Measurements from ENCODE around the gene LDLRAD3.

LDLRAD3 gene

DNA sequence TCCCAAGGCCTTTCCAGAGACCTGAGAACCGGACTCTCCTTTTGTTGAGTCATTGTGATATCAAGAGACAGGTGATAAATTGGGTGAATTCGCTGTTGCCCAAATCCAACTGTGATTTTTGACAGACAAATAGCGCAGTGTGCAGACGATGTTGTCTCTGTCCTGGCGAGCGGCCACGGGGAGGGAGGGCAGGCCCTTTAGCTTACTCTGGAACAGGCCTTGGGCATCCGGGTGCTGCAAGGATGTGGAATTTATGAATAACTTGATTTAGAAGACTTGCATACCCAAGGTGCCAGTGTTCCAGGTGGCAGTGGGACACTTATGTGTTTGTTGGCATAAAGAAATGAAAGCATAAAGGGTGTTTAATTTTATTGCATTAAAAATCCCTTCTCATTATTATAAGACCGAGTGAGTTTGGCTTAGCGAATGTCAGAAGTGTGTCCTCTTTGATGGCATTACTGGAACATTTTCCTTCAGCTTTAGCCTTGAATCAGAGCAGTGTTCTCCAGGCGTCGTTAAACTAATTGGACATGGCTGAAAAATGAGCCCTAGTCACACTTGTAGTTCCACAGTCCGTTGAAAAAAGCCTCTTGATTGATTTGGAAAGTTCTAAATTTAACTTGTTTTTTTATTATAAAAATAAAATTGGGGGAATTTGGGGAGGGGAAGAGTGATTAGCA is 9.4 kb downstream of the LDLRAD3 start:
- in situ Hi-C loops (cut with MboI; ENCODE audit: low sequenced_read_pairs) = no loop called here

DNA sequence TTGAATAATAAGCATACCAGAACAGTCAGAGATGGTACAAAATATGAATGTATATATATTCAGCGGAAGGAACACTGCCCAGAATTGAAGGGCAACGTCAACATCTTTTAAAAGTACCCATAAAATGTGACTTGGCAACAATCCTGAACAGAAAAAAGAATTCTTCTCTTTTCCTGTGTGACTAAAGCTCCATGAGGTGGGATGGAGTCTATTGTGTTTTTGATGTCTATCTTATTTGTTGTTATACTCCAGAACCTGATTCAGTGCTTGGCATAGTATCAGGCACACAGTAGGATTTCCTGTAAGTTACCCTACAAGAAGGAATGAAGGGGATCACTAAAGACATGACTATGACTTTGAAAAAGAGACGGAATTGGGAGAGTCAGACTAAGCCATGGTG is 10.3 kb downstream of the LDLRAD3 start:
- in situ Hi-C loops (cut with MboI; ENCODE audit: low sequenced_read_pairs) = no loop called here

DNA sequence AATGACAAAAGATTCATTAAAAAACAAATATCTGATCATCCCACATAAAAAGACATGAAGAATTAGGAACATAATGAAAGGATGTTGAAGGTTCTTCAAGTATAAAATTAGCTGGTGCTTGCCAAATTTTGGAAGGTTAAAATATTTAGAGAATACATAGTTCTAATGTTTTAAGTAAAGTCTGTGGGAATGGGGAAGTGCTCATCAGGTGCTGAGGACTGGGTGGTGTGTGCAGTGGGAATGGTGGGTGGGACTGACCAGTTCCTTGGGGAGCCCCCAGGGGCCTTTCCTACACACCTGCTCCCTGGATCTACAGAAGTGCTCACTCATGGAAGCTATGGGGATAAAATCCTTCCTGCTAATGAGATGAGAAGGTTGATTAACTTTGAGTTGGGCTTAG is 11.8 kb downstream of the LDLRAD3 start:
- in situ Hi-C loops (cut with MboI; ENCODE audit: low sequenced_read_pairs) = no loop called here

DNA sequence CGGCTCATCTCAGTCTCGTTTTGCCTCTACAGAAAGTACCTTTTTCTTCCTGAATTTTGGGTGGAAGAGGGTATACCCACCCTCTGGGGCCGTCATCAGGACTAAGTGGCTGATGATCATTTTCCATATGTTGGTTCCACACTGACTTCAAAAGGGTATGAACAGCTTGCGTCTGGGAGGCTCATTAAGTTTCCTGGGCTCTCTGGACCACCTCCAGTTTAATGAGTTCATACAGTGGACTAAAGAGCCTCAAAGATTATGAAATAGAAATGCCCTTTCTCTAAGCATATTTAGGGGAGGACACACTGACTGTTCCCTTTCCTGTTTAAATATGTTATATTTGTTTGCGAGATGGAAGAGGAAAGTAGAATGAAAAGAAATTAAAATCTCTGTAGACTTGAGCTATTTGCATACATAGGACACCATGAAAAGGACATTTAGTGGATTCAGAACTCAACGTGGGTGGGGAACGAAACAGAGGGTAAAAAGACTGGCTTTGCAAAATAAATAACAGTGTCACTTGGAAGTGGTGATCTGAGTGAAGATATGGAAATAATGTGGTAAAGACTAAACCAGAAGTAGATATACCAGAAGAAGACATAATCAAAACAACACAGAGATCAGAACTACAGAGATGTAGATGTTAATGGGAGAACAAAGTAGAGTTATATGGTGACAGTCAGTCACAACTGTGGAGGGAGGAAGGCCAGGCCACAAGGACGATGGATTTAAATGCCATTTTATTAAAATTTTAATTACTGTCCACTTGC is 18.7 kb downstream of the LDLRAD3 start:
- in situ Hi-C loops (cut with MboI; ENCODE audit: low sequenced_read_pairs) = no loop called here

DNA sequence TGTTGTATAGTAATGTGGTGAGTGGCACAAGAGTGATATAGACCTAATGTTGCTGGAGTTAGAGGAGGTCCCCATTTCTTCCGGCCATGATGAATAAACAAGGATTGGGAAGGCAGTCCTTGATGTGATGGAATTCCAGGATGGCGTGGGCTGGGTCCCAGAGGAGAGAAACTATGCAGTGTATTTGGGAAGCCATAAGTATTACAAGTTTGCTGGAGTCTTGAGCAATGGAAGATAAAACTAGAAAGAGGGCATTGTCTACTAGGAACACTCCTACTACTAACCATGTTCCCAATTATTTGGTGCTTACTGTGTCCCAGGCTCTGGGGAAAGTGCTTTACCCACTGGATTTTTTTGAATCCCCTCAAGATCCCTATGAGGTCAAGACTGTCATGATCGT is 20.0 kb downstream of the LDLRAD3 start:
- in situ Hi-C loops (cut with MboI; ENCODE audit: low sequenced_read_pairs) = no loop called here

DNA sequence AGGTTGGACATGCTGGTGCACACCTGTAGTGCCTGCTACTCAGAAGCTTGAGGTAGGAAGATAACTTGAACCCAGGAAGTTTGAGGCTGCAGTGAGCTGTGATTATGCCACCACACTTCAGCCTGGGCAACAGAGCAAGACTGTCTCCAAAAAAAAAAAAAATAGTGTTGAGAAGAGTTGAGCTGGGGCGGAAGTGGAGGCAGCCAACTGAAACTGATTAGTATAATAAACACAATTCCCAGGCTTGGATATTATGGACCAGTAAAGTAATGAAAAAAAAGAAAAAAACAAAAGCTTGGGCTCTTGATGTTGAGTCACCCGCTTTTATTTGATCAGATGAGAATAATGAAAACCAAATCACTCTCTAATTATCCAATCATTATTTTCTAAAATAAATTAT is 21.0 kb downstream of the LDLRAD3 start:
- in situ Hi-C loops (cut with MboI; ENCODE audit: low sequenced_read_pairs) = no loop called here

DNA sequence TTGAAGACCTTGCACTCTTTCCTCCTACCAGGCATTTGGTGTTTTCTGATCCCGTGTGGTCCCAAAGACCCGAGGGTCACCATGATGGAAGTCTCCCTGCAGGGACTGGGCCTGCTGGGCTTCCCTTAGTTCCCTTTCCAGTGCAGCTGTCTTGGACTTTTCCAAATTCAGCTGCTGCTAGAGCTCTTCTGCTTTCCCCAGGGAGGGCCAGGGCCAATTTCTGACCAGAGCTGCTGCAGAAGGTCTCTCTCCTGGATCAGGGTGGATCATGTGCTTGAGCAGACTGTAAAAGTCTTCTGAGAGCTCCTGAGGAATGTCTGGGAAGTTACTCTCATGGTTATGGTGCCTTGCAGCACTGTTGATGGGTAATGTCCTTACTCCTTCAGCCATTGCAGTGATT is 23.2 kb downstream of the LDLRAD3 start:
- in situ Hi-C loops (cut with MboI; ENCODE audit: low sequenced_read_pairs) = no loop called here

DNA sequence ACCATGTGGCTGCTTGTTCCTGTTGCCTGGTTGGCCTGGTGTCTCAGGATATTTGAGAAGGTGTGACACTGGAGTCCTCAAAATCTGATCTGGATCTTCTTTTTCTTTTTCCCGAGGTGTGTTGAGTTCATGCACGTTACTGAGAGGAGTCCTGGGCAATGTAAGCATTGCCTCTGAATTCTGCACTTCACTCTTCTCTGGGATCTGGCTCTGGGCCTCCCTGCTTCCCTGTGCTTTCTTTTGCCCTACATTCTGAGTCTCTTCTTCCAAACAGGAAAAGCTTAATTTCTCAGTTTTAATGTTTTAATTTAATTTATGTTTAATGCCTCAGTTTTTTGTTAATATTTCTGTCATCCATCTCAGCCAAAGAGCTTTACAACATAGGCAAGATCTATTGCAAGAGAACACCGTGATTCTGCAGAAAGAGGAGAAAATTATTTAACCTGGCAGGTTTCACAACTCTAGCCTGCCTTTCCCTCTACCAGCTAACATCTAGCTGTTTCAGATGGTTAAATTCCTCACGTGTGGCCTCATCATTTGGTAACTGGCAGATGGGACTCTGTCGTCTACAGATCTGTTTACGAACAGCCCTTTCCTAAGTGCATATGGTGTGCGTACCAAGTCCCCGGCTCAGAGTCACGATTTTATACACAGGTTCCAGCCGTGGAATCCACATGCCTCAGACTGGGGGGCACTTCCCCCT is 24.7 kb downstream of the LDLRAD3 start:
- in situ Hi-C loops (cut with MboI; ENCODE audit: low sequenced_read_pairs) = no loop called here

DNA sequence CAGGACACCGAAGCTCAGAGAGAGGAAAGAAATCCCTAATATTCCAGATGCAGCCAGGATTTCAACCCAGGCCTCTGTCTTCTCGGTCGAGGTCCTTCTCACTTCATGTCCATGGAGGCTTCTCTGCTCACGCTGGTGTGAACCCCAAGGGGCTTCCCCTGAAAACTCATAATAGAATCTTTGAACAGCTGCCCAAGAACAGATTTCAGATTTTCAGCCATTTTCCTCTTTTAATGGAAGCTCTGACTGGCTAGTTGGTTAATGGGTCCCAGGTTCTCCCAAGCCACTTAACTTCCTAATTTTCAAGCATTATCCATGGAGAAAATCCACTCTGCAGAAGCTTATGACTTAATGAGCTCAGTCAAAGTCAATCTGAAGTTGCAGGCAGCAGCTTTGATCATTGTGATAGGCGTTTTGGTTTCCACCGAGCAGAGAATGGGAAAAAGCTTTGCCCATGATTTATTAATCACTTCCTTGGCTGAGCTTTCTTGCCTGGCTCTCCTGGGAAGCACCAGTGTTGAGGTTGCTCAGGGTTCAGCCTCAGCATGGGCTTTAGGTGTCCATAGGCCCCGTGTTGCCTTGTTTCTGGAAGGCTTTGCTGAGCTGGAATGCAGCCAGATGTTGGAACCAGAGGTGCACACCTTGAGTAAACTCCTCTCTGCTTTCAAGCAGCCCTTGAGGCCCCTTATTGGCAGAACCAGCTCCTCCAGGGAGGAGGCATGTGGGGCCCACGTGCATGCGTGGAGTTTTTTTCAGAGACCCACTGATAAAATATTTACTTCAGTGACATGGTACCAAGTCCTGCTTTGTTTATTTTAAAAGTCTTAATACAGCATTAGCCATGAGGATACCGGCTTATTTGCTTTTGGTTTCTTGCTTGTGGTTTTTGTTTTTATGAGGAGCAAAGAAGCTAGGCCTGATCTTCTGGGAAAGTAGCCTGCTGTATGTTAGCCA is 25.5 kb downstream of the LDLRAD3 start:
- in situ Hi-C loops (cut with MboI; ENCODE audit: low sequenced_read_pairs) = no loop called here

DNA sequence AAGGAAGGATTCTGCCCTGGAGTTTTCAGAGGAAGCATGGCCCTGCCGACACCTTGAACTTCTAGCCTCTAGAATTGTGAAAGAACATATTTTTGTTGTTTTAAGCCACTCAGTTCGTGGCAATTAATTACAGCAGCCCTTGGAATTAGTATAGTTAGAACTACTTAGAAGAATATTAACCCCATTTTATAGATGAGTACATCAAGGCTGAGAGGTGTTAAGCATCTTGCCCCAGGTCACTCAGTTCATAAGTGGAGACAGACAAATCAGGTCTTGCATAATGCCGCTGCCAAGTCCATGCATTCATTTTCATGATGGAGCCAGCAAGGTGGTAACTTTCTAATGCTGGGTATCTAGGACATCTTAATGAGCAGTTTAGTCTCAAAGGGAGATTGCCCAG is 26.6 kb downstream of the LDLRAD3 start:
- in situ Hi-C loops (cut with MboI; ENCODE audit: low sequenced_read_pairs) = no loop called here

DNA sequence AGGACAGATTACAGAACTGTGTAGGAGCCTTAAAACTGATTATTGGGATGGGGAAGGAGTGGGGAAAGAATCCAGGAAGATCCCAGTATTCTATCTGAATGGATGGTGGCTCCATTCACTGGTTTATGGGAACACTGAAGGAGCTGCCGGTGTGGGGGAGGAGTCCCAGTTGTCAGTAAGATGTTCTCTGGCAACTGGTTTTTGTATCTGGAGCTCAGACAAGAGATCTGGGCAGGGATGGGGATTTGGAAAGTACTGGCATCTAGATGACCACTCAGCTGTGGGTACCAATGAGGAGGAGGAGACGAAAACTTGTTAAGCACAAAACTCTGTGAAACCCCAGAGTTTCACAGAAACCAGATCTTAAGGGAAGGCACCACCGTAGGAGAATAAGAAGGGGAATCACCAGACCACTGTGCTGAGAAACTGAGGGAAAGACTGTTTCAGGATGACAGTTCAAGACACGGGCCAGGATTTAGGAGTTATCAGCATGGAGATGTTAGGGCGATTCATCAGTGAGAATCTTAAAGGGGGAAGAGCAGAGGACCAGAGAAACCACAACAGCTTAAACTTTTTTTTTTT is 28.1 kb downstream of the LDLRAD3 start:
- in situ Hi-C loops (cut with MboI; ENCODE audit: low sequenced_read_pairs) = no loop called here

DNA sequence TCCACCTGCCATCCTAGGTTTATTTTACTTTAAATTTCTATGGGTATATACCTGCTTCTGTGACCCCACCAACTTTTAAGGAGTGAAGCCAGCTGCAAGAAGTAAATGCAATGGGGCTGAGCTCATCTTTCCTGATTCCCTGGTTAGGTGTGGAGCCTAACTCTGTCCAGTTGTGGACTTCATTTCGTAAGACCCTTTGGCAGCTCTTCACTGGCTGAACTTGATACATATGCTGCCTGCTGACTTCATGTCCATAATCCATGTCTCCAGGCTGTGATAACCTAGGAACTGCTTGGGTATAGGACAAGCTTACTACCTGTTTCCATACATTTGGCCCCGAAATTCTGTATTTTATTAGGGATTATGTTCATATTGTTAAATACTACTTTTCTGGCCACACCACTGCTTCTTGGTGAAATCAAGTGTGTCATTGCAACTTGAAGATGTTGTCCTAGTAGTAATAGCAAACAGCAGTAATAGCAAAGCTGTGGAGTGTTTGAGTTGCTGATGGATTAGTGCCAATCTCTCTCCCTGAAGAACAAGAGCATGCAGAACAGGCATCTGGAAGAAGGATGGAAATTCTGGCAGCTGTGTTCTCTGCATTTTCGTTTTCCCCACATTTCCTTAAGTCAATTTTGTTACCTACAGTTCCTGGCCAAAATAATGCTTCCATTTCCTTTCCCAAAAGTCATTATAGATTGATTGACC is 31.2 kb downstream of the LDLRAD3 start:
- in situ Hi-C loops (cut with MboI; ENCODE audit: low sequenced_read_pairs) = no loop called here

DNA sequence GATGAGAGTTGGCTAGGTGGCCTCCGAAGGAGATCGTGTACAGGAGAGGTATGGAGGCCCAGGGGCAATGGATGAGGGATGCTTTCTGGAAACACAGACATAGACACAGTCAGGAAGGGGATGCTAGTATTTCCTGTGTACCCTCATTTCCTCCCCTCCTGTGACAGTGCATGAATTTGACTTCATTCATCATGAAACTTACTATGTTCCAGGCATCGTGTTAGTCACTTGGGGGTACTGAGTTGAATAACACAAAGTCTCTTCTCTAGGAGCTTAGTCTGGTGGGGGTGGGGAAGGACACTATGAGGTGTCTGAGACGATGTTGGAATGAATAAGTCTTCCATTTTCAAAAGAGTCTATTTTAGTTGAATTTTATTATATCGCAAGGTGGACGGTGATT is 32.6 kb downstream of the LDLRAD3 start:
- in situ Hi-C loops (cut with MboI; ENCODE audit: low sequenced_read_pairs) = no loop called here

DNA sequence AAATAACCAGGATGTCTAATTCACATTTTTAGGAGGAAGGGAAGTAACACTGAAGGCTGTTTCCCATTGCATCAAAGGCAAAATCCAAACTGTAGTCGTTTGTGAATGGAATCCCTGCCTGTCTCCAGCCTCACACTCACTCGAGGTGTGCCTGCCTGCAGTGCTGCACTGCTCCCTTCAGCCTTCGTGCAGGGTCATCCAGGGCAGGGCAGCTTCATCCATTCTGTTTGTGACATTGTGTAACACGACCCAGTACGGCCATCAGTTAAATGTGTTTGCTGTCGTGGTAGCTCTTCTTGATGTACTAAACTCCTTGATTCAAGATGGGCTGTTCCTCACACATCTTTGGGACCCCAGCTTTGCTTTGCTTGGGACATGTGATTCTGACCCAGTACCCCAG is 34.3 kb downstream of the LDLRAD3 start:
- in situ Hi-C loops (cut with MboI; ENCODE audit: low sequenced_read_pairs) = no loop called here

DNA sequence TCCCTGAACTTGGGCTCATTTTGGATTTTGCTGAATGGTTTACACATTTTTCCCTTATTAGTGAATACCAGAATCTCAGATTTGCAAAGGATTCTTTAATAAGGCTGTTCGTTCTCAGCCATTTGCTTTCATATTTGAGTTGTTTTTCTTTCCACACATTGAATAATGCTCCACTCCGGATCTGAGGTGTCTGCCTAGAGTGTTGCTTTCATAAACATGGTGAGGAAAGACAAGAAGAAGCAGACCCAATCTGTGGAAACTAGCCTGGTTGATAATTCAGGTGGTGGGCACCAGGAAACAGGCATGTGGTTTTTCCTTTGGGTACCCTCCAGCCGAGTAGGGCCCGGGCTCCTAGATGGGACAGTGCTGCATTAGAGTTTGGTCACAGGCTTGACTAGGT is 35.0 kb downstream of the LDLRAD3 start:
- in situ Hi-C loops (cut with MboI; ENCODE audit: low sequenced_read_pairs) = no loop called here

DNA sequence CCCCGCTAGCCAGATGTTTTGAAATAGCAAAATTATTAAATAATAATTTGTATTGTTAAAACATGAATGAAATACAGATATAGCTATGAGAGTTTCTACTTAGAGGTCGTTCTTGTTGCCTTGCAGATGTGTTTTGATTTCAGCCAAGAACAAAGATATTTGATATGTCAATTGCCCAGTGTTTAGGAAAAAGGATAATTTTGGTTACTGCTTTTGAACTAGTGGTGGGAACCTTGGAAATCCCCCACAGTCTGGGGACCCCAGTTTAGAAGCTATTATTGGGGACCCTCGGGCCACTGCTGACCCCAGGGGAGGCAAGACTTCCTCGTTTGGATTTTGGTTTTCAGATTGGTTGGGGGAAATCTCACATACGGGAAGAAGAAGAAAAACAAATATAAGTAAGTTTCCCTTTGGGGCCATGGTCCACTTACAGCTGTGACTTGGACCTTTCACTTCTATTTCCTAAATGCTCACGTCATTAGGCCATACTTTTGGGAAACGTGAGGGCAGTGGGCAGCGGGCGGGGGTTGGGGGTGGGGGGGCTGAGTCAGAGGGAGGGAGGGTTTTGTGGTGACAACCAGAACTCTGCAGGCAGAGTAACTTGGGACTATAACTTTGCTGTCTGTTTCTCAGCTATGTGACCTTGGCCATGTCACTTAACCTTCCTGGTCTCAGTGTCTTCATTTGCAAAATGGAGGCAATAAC is 37.0 kb downstream of the LDLRAD3 start:
- in situ Hi-C loops (cut with MboI; ENCODE audit: low sequenced_read_pairs) = no loop called here

DNA sequence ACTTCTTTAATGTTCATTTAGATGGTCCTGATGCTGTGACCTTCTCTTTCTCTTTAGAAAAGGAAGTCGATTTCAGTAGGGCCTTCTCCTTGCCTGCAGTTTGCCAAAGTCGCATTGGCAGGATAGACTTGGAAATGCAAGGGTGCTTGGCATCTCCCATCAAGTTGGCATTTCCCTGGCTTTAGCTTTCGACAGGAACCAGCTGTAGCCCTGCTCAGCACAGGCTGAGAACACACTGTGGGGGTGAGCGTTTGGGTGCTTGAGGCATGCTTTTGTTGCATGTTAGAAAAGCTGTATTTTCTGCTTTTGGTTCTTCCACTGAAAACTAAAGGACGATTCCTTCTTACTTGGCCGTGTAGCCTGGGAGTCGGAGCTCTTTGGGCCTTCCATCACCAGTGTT is 37.7 kb downstream of the LDLRAD3 start:
- in situ Hi-C loops (cut with MboI; ENCODE audit: low sequenced_read_pairs) = no loop called here

DNA sequence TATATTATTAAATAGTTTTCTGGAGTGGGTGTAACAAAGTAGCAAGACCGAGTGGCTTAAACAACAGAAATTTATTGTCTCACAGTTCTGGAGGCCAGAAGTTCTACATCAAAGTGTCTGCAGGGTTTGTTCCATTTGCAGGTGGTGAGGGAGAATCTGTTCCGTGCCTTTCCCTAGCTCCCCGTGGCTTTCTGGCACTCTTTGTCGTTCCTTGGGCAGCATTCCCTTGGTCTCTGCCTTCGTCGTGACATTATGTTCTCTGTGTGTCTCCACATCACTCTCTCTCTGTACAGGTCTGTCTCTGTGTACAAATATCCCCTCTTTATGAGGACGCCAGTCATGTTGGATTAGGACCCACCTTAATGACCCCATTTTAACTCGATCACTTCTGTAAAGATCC is 38.2 kb downstream of the LDLRAD3 start:
- in situ Hi-C loops (cut with MboI; ENCODE audit: low sequenced_read_pairs) = no loop called here

DNA sequence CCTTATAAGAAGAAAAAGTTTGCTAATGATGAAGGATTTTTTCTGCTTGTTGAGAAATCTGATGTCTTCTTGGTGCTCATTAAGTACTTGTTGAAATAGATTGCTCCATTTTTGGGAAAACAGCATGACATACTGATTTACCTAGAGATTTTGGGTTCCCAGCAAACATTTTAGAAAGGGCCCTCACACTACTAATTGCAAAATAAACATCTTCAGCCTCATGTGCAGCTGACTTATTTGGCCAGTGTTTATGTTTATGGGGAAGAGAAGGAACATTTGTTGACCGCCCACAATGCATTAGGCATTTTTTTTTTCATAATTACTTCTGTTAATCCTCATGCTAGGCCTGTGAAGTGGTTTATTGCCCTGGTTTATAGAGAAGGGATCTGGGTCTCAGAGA is 40.1 kb downstream of the LDLRAD3 start:
- in situ Hi-C loops (cut with MboI; ENCODE audit: low sequenced_read_pairs) = no loop called here
